ENCODE data around the gene OBSL1.

DNA sequence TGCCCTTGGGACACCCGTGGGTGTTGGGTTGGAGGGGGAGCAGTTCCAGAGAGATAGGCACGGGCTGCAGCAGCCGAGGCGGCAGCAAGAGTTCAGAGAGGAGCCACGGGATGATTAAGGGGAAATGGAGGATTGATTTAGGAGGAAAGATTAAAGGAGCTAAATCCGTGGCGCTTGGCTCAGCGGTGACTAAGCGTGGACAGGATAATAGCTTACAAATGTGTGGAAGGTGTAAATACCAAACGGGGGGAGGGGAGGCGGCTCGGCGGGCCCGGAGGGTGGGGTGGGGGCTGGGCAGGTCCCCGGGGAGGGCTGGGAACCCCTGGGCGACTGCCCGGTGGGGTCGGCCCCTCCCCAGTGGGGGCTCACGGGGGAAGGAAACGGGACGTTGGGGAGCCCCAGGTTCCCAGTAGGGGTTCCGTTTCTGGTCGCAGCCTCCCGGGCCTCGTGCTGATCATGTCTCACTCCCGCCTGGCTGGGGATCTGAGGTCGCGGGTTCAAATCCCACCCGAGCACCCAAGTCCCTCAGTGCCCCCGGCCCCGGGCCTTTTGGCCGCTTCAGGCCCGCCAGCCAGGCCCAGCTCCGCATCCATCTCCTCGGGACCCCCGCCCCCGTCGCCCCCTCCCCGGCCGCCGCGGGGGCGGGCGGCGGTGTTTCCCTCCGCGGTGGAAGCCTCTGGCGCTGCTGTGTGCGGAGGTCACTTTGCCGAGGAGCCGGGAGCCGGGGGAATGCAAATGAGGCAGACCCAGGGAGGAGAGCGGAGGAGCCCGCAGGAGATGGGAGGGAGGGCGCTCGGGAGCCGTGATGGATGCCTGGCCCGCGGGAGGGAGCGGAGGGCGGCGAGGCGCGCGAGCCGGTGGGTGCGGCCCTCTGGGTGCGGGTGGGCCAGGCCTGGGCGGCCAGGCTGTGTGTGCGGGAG is 49.0 kb downstream of the OBSL1 start:
- TF ChIP-seq, protein P1, sequence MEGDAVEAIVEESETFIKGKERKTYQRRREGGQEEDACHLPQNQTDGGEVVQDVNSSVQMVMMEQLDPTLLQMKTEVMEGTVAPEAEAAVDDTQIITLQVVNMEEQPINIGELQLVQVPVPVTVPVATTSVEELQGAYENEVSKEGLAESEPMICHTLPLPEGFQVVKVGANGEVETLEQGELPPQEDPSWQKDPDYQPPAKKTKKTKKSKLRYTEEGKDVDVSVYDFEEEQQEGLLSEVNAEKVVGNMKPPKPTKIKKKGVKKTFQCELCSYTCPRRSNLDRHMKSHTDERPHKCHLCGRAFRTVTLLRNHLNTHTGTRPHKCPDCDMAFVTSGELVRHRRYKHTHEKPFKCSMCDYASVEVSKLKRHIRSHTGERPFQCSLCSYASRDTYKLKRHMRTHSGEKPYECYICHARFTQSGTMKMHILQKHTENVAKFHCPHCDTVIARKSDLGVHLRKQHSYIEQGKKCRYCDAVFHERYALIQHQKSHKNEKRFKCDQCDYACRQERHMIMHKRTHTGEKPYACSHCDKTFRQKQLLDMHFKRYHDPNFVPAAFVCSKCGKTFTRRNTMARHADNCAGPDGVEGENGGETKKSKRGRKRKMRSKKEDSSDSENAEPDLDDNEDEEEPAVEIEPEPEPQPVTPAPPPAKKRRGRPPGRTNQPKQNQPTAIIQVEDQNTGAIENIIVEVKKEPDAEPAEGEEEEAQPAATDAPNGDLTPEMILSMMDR (IDR thresholded peaks at IDR 0.05): no peak
- TF ChIP-seq POLR2AphosphoS5 (IDR thresholded peaks at IDR 0.05): no peak
- no peak for TF ChIP-seq POLR2A (IDR thresholded peaks at IDR 0.05)
